HEK293 (cell line): Measurements from ENCODE around the gene SENP2.

Experiments used
- ZBTB44 ChIP-seq: fragments of 450-650 bp; IDR thresholded peaks from 2 replicates; pipeline ENCODE4 v1.5.1; 2018; ENCODE audit warnings: missing biosample characterization, mild to moderate bottlenecking, missing genetic modification characterization
- ZNF174 ChIP-seq: fragments of 450-650 bp; formaldehyde crosslinking; IDR thresholded peaks from 2 replicates; pipeline ENCODE4 v1.5.0; 2017; ENCODE audit warnings: missing biosample characterization, mild to moderate bottlenecking, missing genetic modification characterization
- ZNF558 ChIP-seq: fragments of 450-650 bp; formaldehyde crosslinking; IDR thresholded peaks from 2 replicates; pipeline ENCODE4 v1.5.1; 2016; ENCODE audit warnings: missing biosample characterization, missing genetic modification characterization
- ZNF645 ChIP-seq: fragments of 450-650 bp; formaldehyde crosslinking; IDR thresholded peaks from 2 replicates; pipeline ENCODE4; 2016; ENCODE audit warnings: missing biosample characterization, missing genetic modification characterization
- ZSCAN5A ChIP-seq: fragments of 450-650 bp; formaldehyde crosslinking; IDR thresholded peaks from 2 replicates; pipeline ENCODE4 v1.5.1; 2016; ENCODE audit warnings: missing biosample characterization, missing genetic modification characterization
- TF ChIP-seq, protein P1 (sequence below): fragments of 450-650 bp; formaldehyde crosslinking; IDR thresholded peaks from 2 replicates; pipeline ENCODE4 v1.5.1; 2016; ENCODE audit warnings: missing biosample characterization, missing genetic modification characterization
- TF ChIP-seq, protein P2 (sequence below): fragments of 450-650 bp; formaldehyde crosslinking; conservative IDR thresholded peaks from 2 replicates; pipeline ENCODE4 v1.5.1; 2016; ENCODE audit warnings: low read depth, missing biosample characterization, missing genetic modification characterization
- TF ChIP-seq, protein P3 (sequence below): fragments of 450-650 bp; formaldehyde crosslinking; IDR thresholded peaks from 2 replicates; pipeline ENCODE4 v1.5.1; 2016; ENCODE audit warnings: missing biosample characterization, missing genetic modification characterization

- TF ChIP-seq, protein P1, sequence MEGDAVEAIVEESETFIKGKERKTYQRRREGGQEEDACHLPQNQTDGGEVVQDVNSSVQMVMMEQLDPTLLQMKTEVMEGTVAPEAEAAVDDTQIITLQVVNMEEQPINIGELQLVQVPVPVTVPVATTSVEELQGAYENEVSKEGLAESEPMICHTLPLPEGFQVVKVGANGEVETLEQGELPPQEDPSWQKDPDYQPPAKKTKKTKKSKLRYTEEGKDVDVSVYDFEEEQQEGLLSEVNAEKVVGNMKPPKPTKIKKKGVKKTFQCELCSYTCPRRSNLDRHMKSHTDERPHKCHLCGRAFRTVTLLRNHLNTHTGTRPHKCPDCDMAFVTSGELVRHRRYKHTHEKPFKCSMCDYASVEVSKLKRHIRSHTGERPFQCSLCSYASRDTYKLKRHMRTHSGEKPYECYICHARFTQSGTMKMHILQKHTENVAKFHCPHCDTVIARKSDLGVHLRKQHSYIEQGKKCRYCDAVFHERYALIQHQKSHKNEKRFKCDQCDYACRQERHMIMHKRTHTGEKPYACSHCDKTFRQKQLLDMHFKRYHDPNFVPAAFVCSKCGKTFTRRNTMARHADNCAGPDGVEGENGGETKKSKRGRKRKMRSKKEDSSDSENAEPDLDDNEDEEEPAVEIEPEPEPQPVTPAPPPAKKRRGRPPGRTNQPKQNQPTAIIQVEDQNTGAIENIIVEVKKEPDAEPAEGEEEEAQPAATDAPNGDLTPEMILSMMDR (tag by site-specific recombination) = no peak
- TF ChIP-seq ZNF558 (tag by site-specific recombination) (no peak), ZNF645 (tag by site-specific recombination) (no peak), ZBTB44 (tag by site-specific recombination) (no peak), ZSCAN5A (tag by site-specific recombination) (no peak), ZNF174 (tag by site-specific recombination) (no peak)
- TF ChIP-seq, protein P2, sequence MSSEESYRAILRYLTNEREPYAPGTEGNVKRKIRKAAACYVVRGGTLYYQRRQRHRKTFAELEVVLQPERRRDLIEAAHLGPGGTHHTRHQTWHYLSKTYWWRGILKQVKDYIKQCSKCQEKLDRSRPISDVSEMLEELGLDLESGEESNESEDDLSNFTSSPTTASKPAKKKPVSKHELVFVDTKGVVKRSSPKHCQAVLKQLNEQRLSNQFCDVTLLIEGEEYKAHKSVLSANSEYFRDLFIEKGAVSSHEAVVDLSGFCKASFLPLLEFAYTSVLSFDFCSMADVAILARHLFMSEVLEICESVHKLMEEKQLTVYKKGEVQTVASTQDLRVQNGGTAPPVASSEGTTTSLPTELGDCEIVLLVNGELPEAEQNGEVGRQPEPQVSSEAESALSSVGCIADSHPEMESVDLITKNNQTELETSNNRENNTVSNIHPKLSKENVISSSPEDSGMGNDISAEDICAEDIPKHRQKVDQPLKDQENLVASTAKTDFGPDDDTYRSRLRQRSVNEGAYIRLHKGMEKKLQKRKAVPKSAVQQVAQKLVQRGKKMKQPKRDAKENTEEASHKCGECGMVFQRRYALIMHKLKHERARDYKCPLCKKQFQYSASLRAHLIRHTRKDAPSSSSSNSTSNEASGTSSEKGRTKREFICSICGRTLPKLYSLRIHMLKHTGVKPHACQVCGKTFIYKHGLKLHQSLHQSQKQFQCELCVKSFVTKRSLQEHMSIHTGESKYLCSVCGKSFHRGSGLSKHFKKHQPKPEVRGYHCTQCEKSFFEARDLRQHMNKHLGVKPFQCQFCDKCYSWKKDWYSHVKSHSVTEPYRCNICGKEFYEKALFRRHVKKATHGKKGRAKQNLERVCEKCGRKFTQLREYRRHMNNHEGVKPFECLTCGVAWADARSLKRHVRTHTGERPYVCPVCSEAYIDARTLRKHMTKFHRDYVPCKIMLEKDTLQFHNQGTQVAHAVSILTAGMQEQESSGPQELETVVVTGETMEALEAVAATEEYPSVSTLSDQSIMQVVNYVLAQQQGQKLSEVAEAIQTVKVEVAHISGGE (tag by site-specific recombination) = no peak
- TF ChIP-seq, protein P3, sequence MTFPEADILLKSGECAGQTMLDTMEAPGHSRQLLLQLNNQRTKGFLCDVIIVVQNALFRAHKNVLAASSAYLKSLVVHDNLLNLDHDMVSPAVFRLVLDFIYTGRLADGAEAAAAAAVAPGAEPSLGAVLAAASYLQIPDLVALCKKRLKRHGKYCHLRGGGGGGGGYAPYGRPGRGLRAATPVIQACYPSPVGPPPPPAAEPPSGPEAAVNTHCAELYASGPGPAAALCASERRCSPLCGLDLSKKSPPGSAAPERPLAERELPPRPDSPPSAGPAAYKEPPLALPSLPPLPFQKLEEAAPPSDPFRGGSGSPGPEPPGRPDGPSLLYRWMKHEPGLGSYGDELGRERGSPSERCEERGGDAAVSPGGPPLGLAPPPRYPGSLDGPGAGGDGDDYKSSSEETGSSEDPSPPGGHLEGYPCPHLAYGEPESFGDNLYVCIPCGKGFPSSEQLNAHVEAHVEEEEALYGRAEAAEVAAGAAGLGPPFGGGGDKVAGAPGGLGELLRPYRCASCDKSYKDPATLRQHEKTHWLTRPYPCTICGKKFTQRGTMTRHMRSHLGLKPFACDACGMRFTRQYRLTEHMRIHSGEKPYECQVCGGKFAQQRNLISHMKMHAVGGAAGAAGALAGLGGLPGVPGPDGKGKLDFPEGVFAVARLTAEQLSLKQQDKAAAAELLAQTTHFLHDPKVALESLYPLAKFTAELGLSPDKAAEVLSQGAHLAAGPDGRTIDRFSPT (tag by site-specific recombination) = no peak
These were observed 65.9 kb downstream of the SENP2 start for GRCh38 chr3:185651971-185652370.
